Esophagus (tissue), 2 donors: ENCODE measurements around the gene PCDHA1. TPM values are rescaled to one million over a fixed set of nuclear protein-coding genes. Genes with fewer than 3 reads are reported as not detected.
"Not testable (repeated sequence)": the region's sequence is repeated elsewhere in the genome, so short reads cannot be mapped to it uniquely, and the experiment has no call there.

Experiments
- H3K27ac ChIP-seq, 2 donors: one replicate each; pipeline ENCODE4 v1.5.1; 2013; ENCODE audit warnings: low read depth in 2 of 2, mild to moderate bottlenecking in 2 of 2, inconsistent platforms in 1 of 2, low read length in 1 of 2, moderate library complexity in 1 of 2
- H3K27me3 ChIP-seq, 2 donors: one replicate each; pipeline ENCODE4 v1.6.1; 2013; ENCODE audit warnings: low read length in 2 of 2, control low read depth in 1 of 2, mild to moderate bottlenecking in 1 of 2; ENCODE audit not compliant: insufficient read depth in 2 of 2, control insufficient read depth in 1 of 2
- H3K36me3 ChIP-seq, 2 donors: one replicate each; pipeline ENCODE4 v1.6.1; 2013; ENCODE audit warnings: low read length in 1 of 2; ENCODE audit not compliant: control insufficient read depth in 2 of 2, insufficient read depth in 2 of 2
- H3K4me1 ChIP-seq, 2 donors: one replicate each; pipeline ENCODE4 v1.6.1; 2013; ENCODE audit warnings: low read length in 1 of 2; ENCODE audit not compliant: control insufficient read depth in 2 of 2, insufficient read depth in 2 of 2
- H3K4me3 ChIP-seq, 2 donors: one replicate each; pipeline ENCODE4 v1.5.1; 2013; ENCODE audit warnings: low read length in 2 of 2, mild to moderate bottlenecking in 2 of 2, low read depth in 1 of 2, moderate library complexity in 1 of 2
- H3K9me3 ChIP-seq, 2 donors: one replicate each; pipeline ENCODE4 v1.6.1; 2013; ENCODE audit warnings: mild to moderate bottlenecking in 2 of 2, low read depth in 1 of 2, low read length in 1 of 2, moderate library complexity in 1 of 2; ENCODE audit not compliant: control insufficient read depth in 2 of 2, insufficient read depth in 1 of 2
- WGBS, 2 donors: extraction: QIAGEN DNeasy Blood & Tissue Kit; methylation state at CpG; one replicate each; pipeline ENCODE4 v1.1.7; 2013; 5-methylcytosine and 5-hydroxymethylcytosine counted together
- polyA plus RNA-seq, 2 donors: library from polyadenylated mRNA; stranded (reverse); fragments of 200-250 nt; gene quantifications; one replicate each; pipeline ENCODE4 v1.2.3, GENCODE V29; 2013
- donor health status: healthy with polysubstance abuse.
- donor health status: Bipolar disorder and iron deficiency.

The PCDHA1 gene
- polyA plus RNA-seq, 2 donors: 0.02 TPM; not detected in 1

- Histone ChIP-seq H3K27me3 (no peaks in the 10 kb centered on the region), H3K9me3 (peaks cover 16 to 20% of the 10 kb centered on the region in 2 donors), H3K27ac (no peak overlapping the region), H3K4me1 (no peaks in the 10 kb centered on the region), H3K36me3 (no peaks in the 10 kb centered on the region), H3K4me3 (no peak overlapping the region)
- WGBS, 2 donors: 18 to 31% methylated on average over 18 of the region's 18 CpGs
These were observed 42.4 kb downstream of the PCDHA1 start for GRCh38 chr5:140828362-140828737.

- 43 to 50% methylated on average over 97 to 106 of the region's 106 CpGs for WGBS, 2 donors
- peaks cover 15 to 18% of the 10 kb centered on the region in 2 donors for H3K9me3 ChIP-seq
- not testable (repeated sequence) for H3K27me3 ChIP-seq, H3K4me1 ChIP-seq, H3K27ac ChIP-seq, H3K36me3 ChIP-seq, H3K4me3 ChIP-seq
These were observed 43.9 kb downstream of the PCDHA1 start for GRCh38 chr5:140829511-140830501.

DNA sequence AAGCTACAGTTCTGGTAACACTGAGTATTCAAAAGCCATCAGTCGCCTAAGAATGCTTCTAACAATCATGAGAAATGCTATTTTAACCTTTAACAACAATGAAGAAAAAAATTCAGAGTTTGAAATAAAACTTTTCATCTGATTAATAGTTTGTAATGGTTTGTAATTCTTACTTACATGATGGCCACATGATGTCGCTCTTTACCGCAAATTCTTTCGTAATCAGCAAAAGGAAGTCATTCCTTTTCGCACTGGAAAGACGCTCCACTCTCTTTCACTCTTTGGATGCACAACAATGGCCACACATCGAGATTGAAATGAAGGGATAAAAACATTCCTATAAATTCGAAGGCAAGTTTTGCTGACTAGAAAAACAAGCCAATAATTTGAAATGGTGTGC lies 48.1 kb downstream of the PCDHA1 start, which contains the start of gene PCDHA7:
TSS of gene PCDHA7 (plus strand) at position 277 of the 400 bp plus-strand sequence. CDS start at position 392, 115 bp downstream.
- Histone ChIP-seq H3K27ac (no peak within 1 kb of the TSS), H3K36me3 (no peaks in the 10 kb centered on the region), H3K4me1 (no peaks in the 10 kb centered on the region), H3K9me3 (peaks cover 21 to 27% of the 10 kb centered on the region in 2 donors), H3K27me3 (no peaks in the 10 kb centered on the region), H3K4me3 (no peak within 1 kb of the TSS)
- 11 to 13% methylated on average over 8 of the region's 8 CpGs for WGBS, 2 donors

DNA sequence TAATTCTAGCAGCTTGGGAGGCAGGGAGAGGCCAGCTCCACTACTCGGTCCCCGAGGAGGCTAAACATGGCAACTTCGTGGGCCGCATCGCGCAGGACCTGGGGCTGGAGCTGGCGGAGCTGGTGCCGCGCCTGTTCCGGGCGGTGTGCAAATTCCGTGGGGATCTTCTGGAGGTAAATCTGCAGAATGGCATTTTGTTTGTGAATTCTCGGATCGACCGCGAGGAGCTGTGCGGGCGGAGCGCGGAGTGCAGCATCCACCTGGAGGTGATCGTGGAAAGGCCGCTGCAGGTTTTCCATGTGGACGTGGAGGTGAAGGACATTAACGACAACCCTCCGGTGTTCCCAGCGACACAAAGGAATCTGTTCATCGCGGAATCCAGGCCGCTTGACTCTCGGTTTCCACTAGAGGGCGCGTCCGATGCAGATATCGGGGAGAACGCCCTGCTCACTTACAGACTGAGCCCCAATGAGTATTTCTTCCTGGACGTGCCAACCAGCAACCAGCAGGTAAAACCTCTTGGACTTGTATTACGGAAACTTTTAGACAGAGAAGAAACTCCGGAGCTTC lies 48.6 kb downstream of the PCDHA1 start:
- not testable (repeated sequence) for H3K36me3 ChIP-seq, H3K27me3 ChIP-seq, H3K27ac ChIP-seq, H3K4me1 ChIP-seq, H3K4me3 ChIP-seq
- peaks cover 21 to 25% of the 10 kb centered on the region in 2 donors for H3K9me3 ChIP-seq
- 25 to 29% methylated on average over 23 to 28 of the region's 38 CpGs for WGBS, 2 donors

DNA sequence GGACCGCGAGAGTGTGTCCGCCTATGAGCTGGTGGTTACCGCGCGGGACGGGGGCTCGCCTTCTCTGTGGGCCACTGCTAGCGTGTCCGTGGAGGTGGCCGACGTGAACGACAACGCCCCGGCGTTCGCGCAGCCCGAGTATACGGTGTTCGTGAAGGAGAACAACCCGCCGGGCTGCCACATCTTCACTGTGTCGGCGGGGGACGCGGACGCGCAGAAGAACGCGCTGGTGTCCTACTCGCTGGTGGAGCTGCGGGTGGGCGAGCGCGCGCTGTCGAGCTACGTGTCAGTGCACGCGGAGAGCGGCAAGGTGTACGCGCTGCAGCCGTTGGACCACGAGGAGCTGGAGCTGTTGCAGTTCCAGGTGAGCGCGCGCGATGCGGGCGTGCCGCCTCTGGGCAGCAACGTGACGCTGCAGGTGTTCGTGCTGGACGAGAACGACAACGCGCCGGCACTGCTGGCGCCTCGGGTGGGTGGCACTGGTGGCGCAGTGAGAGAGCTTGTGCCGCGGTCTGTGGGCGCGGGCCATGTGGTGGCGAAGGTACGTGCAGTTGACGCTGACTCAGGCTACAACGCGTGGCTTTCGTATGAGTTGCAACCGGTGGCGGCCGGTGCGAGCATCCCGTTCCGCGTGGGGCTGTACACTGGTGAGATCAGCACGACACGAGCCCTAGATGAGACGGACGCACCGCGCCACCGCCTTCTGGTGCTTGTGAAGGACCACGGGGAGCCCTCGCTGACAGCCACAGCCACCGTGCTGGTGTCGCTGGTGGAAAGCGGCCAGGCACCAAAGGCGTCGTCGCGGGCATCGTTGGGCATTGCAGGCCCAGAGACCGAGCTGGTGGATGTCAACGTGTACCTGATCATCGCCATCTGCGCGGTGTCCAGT lies 49.9 kb downstream of the PCDHA1 start:
- no peaks in the 10 kb centered on the region for H3K36me3 ChIP-seq
- 48 to 51% methylated on average over 97 to 103 of the region's 103 CpGs for WGBS, 2 donors
- peaks cover 15 to 18% of the 10 kb centered on the region in 2 donors for H3K9me3 ChIP-seq
- no peak overlapping the region for H3K27ac ChIP-seq
- H3K4me3 ChIP-seq: no peak overlapping the region
- no peaks in the 10 kb centered on the region for H3K4me1 ChIP-seq
- H3K27me3 ChIP-seq: no peaks in the 10 kb centered on the region

DNA sequence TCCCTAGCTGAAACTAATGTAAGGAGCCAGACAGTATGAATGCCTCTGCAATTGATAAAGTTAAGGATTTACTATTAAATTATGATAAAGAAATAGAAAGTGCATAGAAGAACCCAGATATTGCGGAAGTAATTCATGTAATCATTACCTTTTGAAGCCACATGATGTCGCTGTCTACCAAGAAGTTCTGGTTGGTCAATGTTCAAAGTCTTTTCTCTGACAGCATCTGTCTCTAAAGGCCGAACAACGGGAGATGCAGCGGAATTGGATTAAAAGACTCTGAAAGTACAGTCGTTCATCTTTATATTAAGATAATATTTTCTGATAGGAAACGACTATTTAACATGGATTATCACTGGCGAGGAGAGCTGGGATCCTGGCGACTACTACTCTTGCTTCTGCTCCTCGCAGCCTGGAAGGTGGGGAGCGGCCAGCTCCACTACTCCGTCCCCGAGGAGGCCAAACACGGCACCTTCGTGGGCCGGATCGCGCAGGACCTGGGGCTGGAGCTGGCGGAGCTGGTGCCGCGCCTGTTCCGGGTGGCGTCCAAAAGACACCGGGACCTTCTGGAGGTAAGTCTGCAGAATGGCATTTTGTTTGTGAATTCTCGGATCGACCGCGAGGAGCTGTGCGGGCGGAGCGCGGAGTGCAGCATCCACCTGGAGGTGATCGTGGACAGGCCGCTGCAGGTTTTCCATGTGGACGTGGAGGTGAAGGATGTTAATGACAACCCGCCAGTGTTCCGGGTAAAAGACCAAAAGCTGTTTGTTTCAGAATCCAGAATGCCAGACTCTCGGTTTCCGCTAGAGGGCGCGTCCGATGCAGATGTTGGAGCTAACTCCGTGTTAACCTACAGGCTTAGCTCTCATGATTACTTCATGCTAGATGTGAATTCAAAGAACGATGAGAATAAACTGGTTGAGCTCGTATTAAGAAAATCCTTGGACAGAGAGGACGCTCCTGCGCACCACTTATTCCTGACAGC lies 55.3 kb downstream of the PCDHA1 start, which contains the start of gene PCDHA8:
TSS of gene PCDHA8 (plus strand) at position 210 of the 985 bp plus-strand sequence. CDS start at position 345, 135 bp downstream.
- Histone ChIP-seq H3K27me3 (no peaks in the 10 kb centered on the region), H3K9me3 (peaks cover 2 to 24% of the 10 kb centered on the region in 2 donors), H3K27ac (no peak within 1 kb of the TSS), H3K36me3 (no peaks in the 10 kb centered on the region), H3K4me1 (no peaks in the 10 kb centered on the region), H3K4me3 (no peak within 1 kb of the TSS)
- 25 to 32% methylated on average over 41 to 47 of the region's 47 CpGs for WGBS, 2 donors

GRCh38 chr5:140842798-140843733 lies 57.1 kb downstream of the PCDHA1 start:
- H3K4me1 ChIP-seq: no peaks in the 10 kb centered on the region
- peaks cover 0 to 21% of the 10 kb centered on the region in 2 donors for H3K9me3 ChIP-seq
- WGBS, 2 donors: 55 to 67% methylated on average over 1 to 87 of the region's 87 CpGs
- H3K27ac ChIP-seq: no peak overlapping the region
- H3K27me3 ChIP-seq: no peaks in the 10 kb centered on the region
- no peak overlapping the region for H3K4me3 ChIP-seq
- H3K36me3 ChIP-seq: no peaks in the 10 kb centered on the region
